WI38 (cell line): ENCODE measurements around the gene C9orf43.

Experiments used
- H3K4me3 ChIP-seq: 2 replicates; pipeline ENCODE4 v1.5.1; 2011; ENCODE audit warnings: low read depth, mild to moderate bottlenecking, control low read depth, low read length
- CTCF ChIP-seq: IDR thresholded peaks from 2 replicates; pipeline ENCODE4 v1.5.1; 2012; ENCODE audit warnings: low read depth, mild to moderate bottlenecking, control low read depth, low read length

Gene C9orf43

GRCh38 chr9:113471566-113471965, 61.0 kb downstream of the C9orf43 start:
- TF ChIP-seq CTCF: no peak

GRCh38 chr9:113472199-113472598, 61.7 kb downstream of the C9orf43 start:
- no peak for TF ChIP-seq CTCF
- H3K4me3 ChIP-seq: no peak overlapping the region

More at GRCh38 chr9:113471566-113471965, 61.0 kb downstream of the C9orf43 start:
- no peak overlapping the region for H3K4me3 ChIP-seq

GRCh38 chr9:113474360-113475028, 63.9 kb downstream of the C9orf43 start:
- TF ChIP-seq CTCF: no peak
- H3K4me3 ChIP-seq: no peak overlapping the region

GRCh38 chr9:113475031-113475430, 64.5 kb downstream of the C9orf43 start:
- no peak for TF ChIP-seq CTCF

GRCh38 chr9:113475992-113476391, 65.4 kb downstream of the C9orf43 start:
- H3K4me3 ChIP-seq: no peak overlapping the region
- TF ChIP-seq CTCF: no peak

More at GRCh38 chr9:113475031-113475430, 64.5 kb downstream of the C9orf43 start:
- no peak overlapping the region for H3K4me3 ChIP-seq

GRCh38 chr9:113476511-113476916, 66.0 kb downstream of the C9orf43 start:
- H3K4me3 ChIP-seq: no peak overlapping the region
- TF ChIP-seq CTCF: no peak

GRCh38 chr9:113477058-113477457, 66.5 kb downstream of the C9orf43 start:
- no peak for TF ChIP-seq CTCF
- H3K4me3 ChIP-seq: no peak overlapping the region
